Medulla oblongata (tissue), 1 donor: ENCODE results near the gene RPF1.
"Not testable (repeated sequence)": the region's sequence is repeated elsewhere in the genome, so short reads cannot be mapped to it uniquely, and the experiment has no call there.

ENCODE experiments used
- DNase-seq: peaks from one replicate; pipeline ENCODE4 v3.0.0-alpha.2; 2015; ENCODE audit errors: extremely low spot score

Gene RPF1

GRCh38 chr1:84492726-84493125, 13.7 kb downstream of the RPF1 start:
- no peak for DNase-seq

- no peak for DNase-seq
These were observed 14.7 kb downstream of the RPF1 start for GRCh38 chr1:84493747-84494146.

GRCh38 chr1:84496498-84496897, 17.4 kb downstream of the RPF1 start:
- DNase-seq, result no peak

GRCh38 chr1:84497631-84498275, 18.7 kb downstream of the RPF1 start:
- DNase-seq, result no peak

- DNase-seq, result no peak
These were observed 23.9 kb downstream of the RPF1 start for GRCh38 chr1:84502927-84503326.

GRCh38 chr1:84504580-84505492, 25.8 kb downstream of the RPF1 start:
- DNase-seq, result peak; percentile 35

- DNase-seq, result peak; percentile 49
These were observed 26.5 kb downstream of the RPF1 start for GRCh38 chr1:84505493-84506001.

- peak; percentile 98 for DNase-seq
These were observed 27.1 kb downstream of the RPF1 start, which contains the start of the genes GNG5 and SPATA1 for GRCh38 chr1:84506002-84506728. Gene GNG5, minus strand, starts transcription at chr1:84506581. Its CDS starts 490 bp downstream, at chr1:84506091. Gene SPATA1, plus strand, starts transcription at chr1:84506386. Its CDS starts 9,974 bp downstream, at chr1:84516360.

GRCh38 chr1:84506729-84507453, 27.8 kb downstream of the RPF1 start:
- DNase-seq, result no peak

- not testable (repeated sequence) for DNase-seq
These were observed 28.8 kb downstream of the RPF1 start for GRCh38 chr1:84507887-84508286.

- DNase-seq, result no peak
These were observed 29.4 kb downstream of the RPF1 start for GRCh38 chr1:84508510-84508909.

- DNase-seq, result no peak
These were observed 30.0 kb downstream of the RPF1 start for GRCh38 chr1:84509029-84509428.

- no peak for DNase-seq
These were observed 31.1 kb downstream of the RPF1 start for GRCh38 chr1:84510165-84510564.

- no peak for DNase-seq
These were observed 31.6 kb downstream of the RPF1 start for GRCh38 chr1:84510668-84511067.

- no peak for DNase-seq
These were observed 45.5 kb downstream of the RPF1 start for GRCh38 chr1:84524590-84524989.

GRCh38 chr1:84525779-84526178, 46.7 kb downstream of the RPF1 start:
- peak; percentile 21 for DNase-seq

GRCh38 chr1:84538599-84538998, 59.5 kb downstream of the RPF1 start:
- DNase-seq, result no peak

GRCh38 chr1:84539972-84540371, 60.9 kb downstream of the RPF1 start:
- DNase-seq, result no peak

GRCh38 chr1:84540759-84541158, 61.7 kb downstream of the RPF1 start:
- DNase-seq, result no peak

GRCh38 chr1:84541679-84542078, 62.6 kb downstream of the RPF1 start:
- DNase-seq, result no peak
